C4-2B (cell line): Measurements from ENCODE around the gene KSR2.

Experiments
- CTCF ChIP-seq: fragments of 450-650 bp; conservative IDR thresholded peaks from 2 replicates; pipeline ENCODE4 v1.5.1; 2017; ENCODE audit warnings: mild to moderate bottlenecking
- ZFX ChIP-seq: fragments of 450-650 bp; IDR thresholded peaks from 2 replicates; pipeline ENCODE4 v1.6.1; 2017

- TF ChIP-seq CTCF (no peak), ZFX (no peak)
Observed at GRCh38 chr12:117502233-117502632, 466.6 kb downstream of the KSR2 start.
